Activated CD4-positive, alpha-beta T cell treated with anti-CD3 and anti-CD28 coated beads for 4 hours (primary cell): ENCODE results near the gene LRRTM4.
"Not testable (repeated sequence)": the region's sequence is repeated elsewhere in the genome, so short reads cannot be mapped to it uniquely, and the experiment has no call there.

ENCODE experiments used
- DNase-seq, 2 donors: peaks; one replicate each; pipeline ENCODE4 v3.0.0-alpha.2; 2020

The LRRTM4 gene

DNA sequence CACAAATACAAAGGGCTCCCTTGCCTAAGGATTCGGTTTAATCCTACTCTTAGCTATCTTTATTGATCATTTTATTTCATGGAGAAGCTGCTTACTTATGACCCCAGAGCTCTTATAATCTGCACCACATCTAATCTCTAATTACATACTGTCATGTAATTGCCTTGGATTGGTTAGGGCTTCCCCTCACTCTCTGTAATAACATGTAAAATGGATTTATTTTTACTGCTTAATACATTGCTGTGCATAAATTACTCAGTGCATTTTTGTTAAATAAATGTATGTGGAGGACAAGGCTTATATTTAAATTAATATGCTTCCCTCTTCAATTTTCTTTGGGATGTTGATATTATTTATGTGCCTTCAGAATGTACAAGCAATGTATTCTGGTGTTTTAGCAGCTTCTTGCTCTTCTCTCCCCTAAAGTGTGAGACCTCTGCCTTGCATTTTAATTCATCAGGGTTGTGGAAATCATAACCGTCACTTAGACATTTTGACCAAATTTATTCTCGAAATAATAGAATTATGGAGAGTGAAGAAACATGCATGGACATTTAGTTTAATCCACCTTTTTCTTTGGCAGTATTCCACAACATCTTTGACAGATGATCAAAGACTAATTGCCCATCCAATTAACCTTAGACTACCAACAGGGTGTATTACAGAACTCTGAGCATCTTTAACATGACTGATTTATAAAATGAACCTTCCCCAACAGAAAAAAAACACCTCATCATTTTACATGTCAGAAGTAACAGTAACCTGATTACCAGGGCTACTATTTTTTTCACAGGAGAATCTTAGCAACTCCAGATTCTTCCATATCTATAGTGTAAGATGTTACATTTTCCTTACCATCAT lies 692.6 kb downstream of the LRRTM4 start:
- DNase-seq, result no peak

DNA sequence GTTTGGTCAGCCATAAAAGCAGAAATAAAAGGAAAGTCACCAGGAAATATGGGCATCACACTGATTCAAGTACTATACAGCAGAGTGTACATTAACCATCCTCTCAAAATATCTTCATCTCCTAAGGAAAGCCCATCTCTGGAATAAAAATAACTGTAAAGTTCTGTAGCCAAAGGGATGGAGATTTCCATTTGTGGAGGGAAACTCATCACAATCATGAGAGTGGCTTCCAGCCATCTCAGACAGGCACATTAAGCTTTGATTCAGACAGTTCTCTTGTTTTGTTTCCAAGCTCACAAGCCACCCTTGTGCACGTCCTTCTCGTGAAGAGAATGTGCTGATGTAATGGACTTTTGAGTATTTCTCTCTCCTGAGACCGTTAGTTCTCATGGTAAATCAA lies 695.5 kb downstream of the LRRTM4 start:
- DNase-seq, result no peak

DNA sequence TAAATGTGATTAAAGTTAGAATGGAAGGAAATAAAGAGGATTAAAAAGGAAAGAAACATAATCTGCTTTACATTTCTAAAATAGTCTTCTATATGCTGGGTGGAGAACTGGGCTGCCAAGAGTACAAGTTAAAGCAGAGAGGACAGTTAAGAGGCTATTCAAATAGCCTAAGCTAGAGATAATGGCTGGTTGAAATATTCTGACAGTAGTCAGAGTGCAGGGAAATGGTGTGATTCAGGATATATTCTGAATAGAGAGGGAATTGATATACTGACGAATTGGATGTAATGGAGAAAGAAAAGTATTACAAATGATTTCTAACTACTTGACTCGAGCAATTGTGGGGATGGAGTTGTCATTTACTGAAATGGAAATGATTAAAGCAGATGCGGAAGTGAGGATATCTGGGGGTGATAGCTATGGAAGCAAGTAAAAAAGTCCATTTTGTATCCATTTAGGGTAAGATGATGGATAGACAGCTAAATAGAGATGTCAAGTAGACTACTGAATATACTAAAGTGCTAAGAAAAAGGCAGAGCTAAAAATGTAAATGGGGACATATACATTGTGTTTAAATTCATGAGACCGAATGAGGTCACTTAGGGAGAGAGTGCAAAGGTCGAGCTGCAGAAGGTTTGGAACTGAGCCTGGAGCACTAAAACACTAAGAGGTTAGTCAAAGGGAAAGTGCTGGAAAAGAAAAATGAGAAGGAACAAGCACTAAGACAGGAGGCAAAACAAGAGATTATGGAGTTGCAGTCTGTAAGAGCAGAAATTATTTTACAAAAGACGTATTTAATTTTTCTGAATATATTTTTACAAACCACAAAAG lies 696.8 kb downstream of the LRRTM4 start:
- no peak for DNase-seq

DNA sequence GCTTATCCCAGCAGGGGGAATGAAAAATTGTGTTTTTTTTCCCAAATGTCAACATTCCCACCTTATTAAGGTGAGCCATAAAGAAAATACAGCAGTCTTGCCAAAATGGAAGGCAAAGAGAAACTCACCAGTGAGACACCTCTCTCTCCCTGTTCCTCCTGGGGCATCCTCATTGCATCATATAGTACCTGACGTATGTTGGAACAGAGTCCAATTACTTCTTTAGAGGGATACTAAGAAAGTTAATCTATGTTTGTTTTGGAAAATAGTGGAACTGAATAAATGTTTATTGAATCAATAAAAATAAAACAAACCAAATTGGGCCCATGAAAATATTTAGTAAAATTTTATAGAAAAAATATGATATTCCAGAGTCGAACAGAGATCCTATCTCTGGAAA lies 700.4 kb downstream of the LRRTM4 start:
- DNase-seq, result no peak

DNA sequence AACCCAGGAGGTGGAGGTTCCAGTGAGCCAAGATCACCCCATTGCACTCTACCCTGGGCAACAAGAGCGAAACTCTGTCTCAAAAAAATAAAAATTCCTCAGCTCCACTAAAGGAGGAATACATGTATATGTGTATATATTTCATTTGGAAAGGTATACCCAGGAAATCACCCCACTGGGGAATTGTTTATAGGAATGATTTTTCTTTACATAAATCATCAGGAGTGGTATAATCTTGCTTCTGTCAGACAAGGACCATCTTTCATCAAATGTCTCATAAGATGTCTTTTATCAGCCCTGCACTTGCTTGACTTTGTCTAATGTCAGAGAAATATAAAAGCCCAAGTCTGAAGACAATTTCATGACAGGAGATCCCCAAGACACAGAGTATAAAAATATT lies 709.1 kb downstream of the LRRTM4 start:
- no peak for DNase-seq

DNA sequence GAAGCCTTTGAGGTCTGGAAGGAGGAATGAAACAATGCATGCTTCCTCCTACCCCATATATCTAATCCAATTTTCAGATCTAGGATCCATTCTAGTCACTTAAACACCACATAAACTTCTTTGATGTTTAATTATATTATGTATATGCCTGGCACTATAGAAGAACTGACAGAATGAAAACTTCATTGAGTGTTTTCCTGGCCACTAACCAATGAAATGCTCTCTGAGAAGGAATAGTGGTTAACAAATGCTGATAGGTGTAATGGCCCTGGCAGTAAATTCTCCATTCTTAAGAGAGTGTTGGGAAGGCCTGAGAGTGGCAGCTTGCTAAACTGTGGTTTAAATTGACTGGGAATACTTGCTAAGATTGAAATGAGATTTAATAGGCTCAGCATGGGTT lies 710.0 kb downstream of the LRRTM4 start:
- DNase-seq, result no peak

DNA sequence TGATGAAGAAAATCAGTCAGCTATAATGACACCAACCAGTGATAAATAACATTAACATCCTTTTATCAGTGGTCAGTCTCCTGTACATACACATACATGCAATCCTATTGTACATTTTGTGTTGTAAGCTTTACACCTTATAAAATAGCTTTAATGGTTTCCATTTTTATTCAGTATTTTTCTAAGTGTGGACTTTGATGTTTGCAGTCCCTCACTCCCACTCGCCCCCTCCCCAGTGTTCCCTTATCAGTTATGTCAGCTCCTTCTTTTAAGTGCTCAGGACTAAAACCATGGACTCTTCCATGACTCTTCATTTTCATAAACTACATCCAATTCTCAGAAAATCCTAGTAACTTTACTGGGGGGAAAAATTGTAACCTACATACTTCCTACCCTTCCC lies 713.0 kb downstream of the LRRTM4 start:
- DNase-seq, result no peak

DNA sequence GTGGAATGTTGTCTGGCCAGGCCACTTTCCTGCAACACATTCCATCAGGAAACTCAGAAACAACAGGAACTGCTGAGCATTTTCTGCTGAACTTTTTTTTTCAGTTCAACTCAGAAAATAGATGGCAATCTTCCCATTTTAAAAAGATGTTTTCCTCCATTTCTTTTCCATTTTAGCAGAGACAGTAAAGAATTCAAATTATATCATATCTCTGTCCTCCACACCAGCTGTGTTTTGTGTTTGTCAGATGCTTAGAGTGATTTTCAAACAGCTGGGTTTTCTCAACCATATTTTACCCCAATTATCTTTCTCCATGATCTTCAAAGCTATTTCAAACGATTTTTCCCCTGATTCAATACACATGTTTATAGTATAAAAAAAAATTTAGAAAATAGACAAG lies 713.4 kb downstream of the LRRTM4 start:
- DNase-seq, result no peak

DNA sequence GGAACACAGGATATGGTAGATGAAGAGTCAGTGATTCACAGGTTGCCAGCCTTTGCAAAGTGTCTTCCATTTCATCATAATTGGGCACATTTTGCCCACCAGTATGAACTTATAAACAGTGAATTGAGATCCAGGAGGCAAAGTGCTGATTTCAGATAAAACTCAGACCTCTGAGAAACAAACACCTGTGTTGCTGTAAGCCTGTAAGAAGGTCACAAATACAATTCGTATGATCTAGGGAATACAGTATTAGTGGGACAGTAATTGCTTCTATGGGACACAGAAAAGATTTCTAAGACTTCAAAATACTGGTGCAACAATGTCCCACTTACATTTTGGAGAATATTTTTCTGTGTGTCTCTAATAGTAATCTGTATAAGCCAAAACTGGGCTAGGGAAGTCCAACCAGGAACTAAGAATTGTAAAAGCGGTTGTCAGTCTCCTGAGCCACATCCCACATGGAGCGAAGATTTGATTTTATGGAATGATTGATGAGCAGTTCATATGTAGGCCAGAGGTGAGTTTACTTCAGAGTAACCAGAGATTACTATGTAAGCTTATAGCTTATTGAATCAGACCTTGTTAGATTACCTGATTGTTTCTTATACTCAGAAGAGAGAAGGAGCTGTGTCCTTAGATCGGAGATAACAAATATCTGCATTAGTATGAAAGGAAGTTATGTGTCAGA lies 728.4 kb downstream of the LRRTM4 start:
- DNase-seq, result no peak

DNA sequence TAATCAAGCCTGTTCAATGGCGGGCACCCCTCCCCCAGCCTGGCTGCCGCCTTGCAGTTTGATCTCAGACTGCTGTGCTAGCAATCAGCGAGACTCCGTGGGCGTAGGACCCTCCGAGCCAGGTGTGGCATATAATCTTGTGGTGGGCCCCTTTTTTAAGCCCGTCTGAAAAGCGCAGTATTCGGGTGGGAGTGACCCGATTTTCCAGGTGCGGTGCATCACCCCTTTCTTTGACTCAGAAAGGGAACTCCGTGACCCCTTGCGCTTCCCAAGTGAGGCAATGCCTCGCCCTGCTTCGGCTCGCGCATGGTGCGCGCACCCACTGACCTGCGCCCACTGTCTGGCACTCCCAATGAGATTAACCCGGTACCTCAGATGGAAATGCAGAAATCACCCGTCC lies 740.9 kb downstream of the LRRTM4 start:
- not testable (repeated sequence) for DNase-seq

DNA sequence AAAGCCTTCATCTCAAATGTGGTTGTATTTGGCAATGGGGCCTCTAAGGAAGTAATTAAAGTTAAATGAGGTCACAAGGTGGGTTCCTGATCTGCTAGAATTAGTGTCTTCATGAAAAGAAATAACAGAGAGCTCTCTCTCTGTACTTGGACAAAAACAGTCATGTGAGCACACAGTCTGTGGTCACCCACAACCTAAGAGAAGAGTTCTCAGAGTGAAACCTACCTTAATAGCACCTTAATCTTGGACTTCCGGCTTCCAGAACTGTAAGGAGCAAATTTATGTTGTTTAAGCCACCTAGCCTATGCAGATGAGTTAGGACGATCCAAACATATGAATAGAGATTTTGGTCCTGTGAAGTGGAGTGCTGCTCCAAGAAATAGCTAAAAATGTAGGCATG lies 758.9 kb downstream of the LRRTM4 start:
- DNase-seq, result no peak

DNA sequence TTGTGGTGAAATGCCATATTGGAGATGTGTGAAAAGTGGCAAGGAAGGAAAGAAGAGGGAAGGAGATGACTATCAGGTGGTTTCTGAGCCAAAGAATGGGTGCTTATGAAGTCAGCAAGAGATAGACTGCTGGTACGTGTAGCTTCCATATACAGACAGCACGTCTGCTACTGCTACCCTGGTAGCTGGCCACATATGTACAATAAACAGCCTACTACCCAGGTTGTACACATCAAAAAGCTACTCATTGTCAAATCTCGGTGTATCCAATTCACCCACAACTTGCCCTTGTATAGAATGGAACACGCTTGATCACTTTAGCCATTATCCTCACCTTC lies 761.8 kb downstream of the LRRTM4 start:
- DNase-seq, result no peak

DNA sequence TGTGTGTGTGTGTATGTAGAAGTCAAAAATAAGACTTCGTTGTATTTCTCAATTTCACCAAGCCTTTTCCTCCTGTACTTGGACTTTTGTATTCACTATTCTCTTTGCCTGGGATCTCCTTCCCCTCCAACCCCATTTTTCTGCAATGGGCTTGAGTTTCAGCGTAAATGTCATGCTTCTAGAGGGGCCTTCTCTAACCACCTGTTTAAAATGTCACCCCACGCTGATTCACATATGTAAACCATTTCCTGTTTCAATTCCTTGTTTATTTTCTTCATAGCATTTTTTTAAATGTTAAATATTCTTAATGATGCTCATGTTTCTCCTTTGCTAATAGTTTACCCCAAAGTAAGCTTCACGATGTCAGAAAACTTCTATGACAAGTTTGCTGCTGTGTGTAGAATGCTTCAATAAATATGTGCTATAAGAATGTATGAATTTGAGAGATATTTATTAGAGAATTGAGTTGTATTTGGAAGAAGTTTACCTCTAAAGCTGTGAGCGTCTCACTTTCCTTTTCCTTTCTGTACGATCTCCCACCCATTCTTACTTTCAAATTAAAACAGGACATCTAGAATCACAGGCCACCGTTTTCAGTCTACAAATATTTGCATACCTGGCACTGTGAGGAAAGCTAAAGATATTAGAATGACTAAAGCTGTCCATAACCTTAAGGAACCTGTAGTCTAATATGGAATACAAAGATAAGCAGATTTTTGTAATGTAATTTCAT lies 762.4 kb downstream of the LRRTM4 start:
- DNase-seq, result no peak

DNA sequence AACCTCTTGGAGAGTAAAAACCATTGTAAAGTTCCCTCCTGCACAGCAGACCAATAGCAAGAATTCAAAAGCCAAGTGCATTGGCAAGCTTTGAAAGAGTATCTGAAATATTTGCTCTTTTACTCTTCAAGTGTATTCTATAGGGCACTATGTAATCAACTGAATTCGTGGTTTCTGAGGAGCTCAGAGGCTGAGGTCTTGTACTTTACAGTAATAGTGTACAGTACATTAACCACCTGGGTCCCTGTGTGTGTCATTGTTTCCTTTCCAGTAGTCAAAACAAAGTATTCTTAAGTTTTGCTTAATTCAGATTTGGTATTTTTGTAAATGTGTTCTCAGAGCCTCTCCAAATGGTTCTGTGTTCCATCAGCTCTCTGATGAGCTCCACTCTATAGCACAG lies 769.7 kb downstream of the LRRTM4 start:
- DNase-seq, result no peak

DNA sequence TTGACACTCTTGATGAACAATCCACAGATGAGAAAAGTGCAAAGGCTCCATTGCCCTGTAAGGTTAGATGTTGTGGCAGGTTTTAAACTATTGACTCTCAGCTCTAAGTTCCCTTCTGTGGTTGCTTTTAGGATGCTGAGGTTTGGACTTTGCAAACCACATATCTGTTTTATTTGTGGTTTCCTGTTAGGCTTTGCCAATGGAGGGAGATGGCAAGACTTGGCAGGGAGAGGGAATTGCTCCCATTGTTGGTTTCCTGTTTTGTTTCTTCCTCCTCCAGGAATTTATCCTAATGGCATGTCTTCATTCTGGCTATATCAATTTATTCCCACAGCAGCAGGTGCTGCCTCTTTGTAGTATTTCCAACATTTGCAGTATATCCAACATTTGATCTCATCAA lies 772.3 kb downstream of the LRRTM4 start:
- no peak for DNase-seq

DNA sequence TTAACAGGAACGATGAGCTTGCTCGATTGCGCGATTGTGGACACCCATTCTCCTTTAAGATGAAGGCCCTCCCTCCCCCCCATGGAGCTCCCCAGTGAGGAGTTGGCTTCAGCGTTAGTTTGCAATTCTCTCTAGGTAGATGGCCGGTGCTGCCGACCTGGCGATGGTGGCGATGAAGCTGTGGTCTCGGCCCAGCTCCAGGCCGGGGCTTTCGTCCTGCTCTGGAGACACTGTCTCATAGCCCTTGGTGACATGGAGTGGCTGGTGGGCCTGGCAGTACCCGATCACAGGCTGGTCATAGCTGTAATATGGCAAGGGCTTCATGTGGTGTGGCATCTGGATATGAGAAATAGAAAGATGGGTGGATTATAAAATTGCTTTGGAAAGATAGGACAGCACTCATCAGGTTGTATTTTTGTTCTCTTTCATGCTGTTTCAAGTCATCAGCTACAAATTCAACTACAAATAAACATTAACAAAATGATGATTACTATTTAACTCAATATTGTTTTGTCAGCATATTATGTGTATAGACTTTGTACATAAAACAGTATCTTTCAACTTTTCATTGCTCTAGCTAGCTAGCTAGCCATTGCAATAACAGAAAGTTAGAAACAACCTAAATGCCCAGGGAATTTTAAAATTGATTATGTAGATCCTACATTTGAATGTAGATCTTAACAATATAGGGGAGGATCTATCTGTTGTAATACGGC lies 773.4 kb downstream of the LRRTM4 start:
- no peak for DNase-seq

DNA sequence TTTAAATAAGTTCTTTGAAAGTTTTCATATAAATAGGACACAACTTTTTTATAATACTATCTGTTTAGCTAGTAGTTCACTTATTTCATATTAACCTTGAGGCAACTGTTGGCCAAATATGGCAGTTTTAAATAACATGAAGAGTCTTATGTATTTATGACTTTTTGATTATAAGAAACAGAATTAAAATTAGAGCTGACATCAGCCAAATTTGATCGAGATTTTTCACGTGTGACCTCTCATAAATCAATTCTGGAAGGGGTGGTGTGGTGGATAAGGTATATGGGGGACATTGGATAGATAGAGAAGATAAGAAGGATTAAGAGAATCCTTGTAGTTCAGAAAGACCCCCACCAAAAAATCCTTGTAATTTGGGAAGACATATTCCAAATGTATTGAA lies 776.6 kb downstream of the LRRTM4 start:
- no peak for DNase-seq

DNA sequence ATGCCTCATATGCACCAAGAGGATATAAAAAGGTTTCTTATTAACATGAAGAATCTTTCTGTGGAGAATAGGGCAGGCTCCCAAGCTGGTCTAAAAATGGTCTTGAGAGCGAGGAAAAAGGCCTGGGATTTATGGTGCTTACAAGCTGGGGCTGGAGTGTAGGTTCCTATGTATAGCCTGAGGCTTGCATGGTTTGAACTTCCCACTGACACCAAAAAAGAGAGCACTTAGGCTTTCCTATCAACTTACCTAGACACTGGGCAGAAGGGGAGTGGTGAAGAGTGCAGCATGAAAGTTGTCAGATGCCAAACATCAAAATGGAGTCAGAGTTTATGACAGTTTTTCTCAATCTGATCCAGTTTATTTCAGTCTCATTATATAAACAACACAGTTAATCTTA lies 784.6 kb downstream of the LRRTM4 start:
- DNase-seq, result no peak

DNA sequence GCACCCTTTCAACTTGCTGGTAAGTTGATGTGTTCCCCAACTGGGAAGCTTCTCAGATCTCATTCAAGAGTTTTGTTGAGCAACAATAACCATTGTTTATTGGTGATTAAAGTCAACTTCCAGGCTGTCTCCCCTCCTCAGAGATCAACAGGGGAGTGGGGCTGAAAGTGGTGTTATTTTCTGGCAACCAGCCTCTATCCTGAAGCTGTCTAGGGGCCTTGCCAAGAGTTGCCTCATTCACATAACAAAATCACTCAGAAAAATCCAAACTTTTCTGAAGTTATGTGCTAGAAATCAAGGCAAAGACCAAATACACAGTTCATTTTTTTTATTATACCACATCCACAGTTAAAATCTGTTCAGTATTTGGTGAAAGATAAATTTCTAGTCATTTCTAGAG lies 788.4 kb downstream of the LRRTM4 start:
- DNase-seq, result no peak

DNA sequence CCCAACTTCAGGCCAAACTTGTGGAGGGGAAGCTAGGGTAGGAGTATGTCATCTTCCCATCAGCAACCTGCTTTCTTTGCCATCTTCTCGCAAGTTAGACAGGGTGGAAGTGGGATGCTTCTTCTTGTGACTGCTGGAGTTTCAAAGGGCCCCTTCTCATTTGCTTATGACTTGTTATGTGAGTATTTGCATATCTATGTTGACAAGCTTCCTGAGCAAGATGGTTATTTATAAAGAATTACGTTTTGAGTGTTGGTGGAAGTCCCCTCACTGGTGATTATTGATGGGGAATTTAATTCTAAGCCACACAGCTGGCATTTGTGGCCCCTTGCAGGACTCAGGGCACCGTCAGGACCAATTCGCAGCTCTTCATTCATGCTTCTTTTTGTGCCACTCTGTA lies 791.0 kb downstream of the LRRTM4 start:
- no peak for DNase-seq

DNA sequence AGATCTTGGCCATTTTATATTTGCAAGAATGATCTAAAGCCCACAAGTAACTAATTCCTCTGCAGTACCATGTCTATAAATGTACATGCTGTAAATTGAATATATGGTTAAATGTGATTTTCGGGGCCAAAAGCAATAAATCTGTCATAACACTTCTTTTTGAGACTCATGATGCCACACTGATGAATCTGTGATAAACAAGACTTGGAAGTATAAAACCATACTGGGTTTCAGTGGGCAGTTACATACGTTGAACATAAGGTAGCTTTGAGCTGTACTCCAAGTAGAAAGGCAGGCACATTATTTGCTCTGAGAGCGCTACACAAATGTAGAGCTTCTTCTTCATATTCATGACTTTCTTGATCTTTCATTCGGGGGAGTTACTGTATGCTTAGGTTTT lies 792.2 kb downstream of the LRRTM4 start:
- DNase-seq, result no peak

DNA sequence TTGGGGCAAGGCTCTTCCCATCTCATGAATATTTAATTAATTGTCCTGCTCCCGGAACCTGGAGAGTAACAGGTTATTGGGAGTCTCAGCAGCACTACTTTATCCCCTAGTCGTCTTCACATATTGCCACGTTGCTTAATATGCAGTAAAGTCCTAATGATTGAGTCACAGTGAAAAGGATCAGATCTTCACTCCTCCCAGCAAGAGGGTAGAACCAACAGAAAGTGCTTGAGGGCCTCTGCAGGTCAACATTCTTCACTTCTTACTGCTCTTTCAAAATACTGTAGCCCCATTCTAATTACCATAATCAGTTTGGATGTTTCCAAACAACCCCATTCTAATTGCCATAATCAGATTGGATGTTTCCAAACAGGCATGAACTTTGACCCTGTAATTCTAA lies 801.0 kb downstream of the LRRTM4 start:
- no peak for DNase-seq

DNA sequence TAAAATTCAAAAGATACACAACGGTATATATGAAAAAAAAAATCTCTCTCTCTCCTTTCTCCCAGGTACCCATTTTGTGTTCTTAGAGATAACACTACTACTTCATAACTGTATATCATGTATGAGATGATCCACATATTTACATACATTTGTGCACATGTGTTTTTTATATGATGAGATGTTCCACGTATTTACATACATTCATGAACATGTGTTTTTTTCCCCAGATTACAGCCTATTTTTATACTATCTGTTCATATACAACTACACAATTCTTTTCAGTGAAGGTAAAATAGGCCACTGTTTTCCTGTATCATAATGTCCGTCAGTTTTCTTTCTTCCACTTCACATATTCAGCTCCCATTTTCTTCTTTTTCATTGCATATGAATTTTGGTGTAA lies 808.9 kb downstream of the LRRTM4 start:
- DNase-seq, result no peak
